ENCODE measurements around the gene NCKAP5. TPM values are rescaled to one million over a fixed set of nuclear protein-coding genes. Genes with fewer than 3 reads are reported as not detected.

The NCKAP5 gene
- total RNA-seq, 2 donors from 2014 or later, result 0.78 to 2.6 TPM

GRCh38 chr2:133502678-133503077 is 65.6 kb downstream of the NCKAP5 start:
- H3K36me3 ChIP-seq (replicated peaks in 1 of 2; ENCODE audit: insufficient read depth in 1 of 2, low read depth in 2 of 2), result no peaks in the 10 kb centered on the region
- ATAC-seq, result no peak
- H3K9me3 ChIP-seq, result no peaks in the 10 kb centered on the region
- no peaks in the 10 kb centered on the region for H3K27me3 ChIP-seq
- no peak for DNase-seq
- TF ChIP-seq POLR2A (IDR thresholded peaks at IDR 0.05), result no peak
- TF ChIP-seq CTCF (IDR thresholded peaks at IDR 0.05), result no peak
- H3K27ac ChIP-seq, result no peak overlapping the region
- H3K4me3 ChIP-seq, result no peak overlapping the region
- WGBS, 2 donors, result 80 to 84% methylated on average over 7 of the region's 7 CpGs
- H3K4me1 ChIP-seq, result peaks cover 24% of the 10 kb centered on the region
- intact Hi-C loops (cut with DNase I), result no loop called here

DNA sequence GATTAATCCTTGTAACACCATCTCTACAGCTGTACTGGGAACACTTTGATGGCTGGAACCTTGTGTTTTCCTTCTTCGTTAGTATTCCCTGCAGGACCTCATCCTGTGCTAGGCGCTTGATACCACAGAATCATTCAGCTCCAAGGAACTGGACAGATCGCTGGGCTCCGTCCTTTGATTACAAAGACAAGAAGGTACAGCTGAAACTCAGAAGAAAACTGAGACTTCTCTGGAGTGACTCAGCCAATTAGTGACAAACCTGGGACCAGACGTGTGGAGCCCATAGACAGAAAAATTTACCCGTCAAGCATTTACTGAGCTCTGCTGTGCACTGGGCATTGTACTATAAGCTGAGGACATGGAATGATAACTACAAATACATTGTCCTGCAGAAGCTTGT is 67.3 kb downstream of the NCKAP5 start:
- Histone ChIP-seq H3K9me3 (no peaks in the 10 kb centered on the region), H3K4me1 (peaks cover 24% of the 10 kb centered on the region), H3K27me3 (no peaks in the 10 kb centered on the region), H3K27ac (no peak overlapping the region), H3K4me3 (no peak overlapping the region), H3K36me3 (replicated peaks in 1 of 2; ENCODE audit: insufficient read depth in 1 of 2, low read depth in 2 of 2) (no peaks in the 10 kb centered on the region)
- TF ChIP-seq CTCF (IDR thresholded peaks at IDR 0.05), result no peak
- TF ChIP-seq POLR2A (IDR thresholded peaks at IDR 0.05), result no peak
- WGBS, 2 donors, result 59 to 78% methylated on average over 6 of the region's 6 CpGs
- DNase-seq (no peak), ATAC-seq (no peak)
- intact Hi-C loops (cut with DNase I), result no loop called here

DNA sequence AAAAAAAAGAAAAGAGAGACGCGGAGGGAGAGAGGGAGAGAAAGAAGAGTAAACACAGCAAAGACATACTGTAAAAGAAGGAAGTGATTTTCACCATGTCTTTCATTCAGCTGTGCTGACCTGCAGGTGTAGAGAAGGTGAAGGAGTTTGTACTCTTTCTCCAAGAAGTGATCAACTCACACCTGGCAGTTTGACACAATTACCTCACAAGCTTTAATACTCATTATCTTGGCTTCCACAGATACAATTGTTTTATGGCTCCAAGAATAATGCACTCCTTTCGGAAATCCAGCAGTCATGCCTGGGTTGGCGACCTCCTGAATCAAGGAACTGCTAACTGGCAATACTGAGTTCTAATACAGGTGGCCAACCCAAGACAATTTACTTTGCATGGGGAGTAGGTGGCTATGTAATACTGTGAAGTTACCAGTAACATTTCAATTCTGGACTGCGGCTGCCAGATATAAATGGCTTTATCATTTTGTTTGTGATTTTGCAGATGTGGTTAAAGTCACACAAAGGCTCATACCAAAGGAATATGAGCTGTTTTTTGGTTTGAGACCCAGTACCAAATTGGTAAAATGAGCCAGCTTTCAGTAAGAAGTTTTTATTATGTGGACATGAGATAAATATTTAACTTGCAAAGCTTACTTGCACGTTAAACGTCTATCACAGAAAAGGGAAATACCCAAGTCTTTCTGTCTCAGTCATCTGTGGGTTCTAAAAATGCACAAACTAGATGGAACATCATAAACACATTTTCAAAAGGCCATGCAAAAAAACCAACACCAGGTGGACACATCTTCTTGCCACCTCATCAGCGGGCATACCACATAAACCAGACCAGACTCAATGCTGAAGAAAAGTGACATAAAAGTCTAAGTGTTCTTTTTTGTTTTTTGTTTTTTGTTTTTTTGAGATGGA is 69.3 kb downstream of the NCKAP5 start:
- Histone ChIP-seq H3K9me3 (no peaks in the 10 kb centered on the region), H3K36me3 (replicated peaks in 1 of 2; ENCODE audit: insufficient read depth in 1 of 2, low read depth in 2 of 2) (no peaks in the 10 kb centered on the region), H3K27me3 (no peaks in the 10 kb centered on the region), H3K4me1 (peaks cover 13% of the 10 kb centered on the region), H3K4me3 (no peak overlapping the region), H3K27ac (no peak overlapping the region)
- DNase-seq (no peak), ATAC-seq (no peak)
- intact Hi-C loops (cut with DNase I), result no loop called here
- WGBS, 2 donors, result 58 to 64% methylated on average over 8 of the region's 8 CpGs
- no peak for TF ChIP-seq POLR2A (IDR thresholded peaks at IDR 0.05)
- TF ChIP-seq CTCF (IDR thresholded peaks at IDR 0.05), result no peak

DNA sequence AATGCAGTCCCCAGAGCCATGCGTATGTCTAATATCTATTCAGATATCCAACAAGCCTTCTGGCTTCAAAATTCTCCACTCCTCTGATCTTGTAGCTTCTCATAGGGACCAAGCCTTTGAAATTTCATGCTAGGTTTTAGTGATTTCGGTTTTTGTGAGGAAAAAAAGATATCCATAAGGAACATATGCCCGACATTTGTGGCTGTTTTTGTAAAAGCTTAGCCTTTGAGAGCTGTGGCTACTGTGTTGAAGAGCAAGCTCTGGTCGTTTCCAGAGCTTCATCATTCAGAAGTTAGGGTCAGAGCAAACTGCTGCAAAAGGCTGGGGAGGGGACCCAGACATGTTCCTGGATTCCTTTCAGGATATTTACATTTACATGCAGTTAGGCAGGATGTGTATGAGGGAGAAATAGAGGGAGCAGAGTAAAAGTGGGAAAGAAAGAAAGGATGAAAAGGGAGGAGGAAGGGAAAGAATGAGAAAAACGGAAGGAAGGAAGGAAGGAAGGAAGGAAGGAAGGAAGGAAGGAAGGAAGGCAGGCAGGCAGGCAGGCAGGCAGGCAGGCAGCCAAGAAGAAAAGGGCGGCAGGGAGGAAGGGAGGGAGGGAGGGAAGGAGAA is 70.2 kb downstream of the NCKAP5 start:
- no peak overlapping the region for H3K4me3 ChIP-seq
- ATAC-seq (no peak), DNase-seq (no peak)
- H3K4me1 ChIP-seq, result peaks cover 5% of the 10 kb centered on the region
- WGBS, 2 donors, result 50% methylated on average over 6 of the region's 6 CpGs
- no peaks in the 10 kb centered on the region for H3K36me3 ChIP-seq (replicated peaks in 1 of 2; ENCODE audit: insufficient read depth in 1 of 2, low read depth in 2 of 2)
- intact Hi-C loops (cut with DNase I), result no loop called here
- TF ChIP-seq CTCF (IDR thresholded peaks at IDR 0.05) (no peak), POLR2A (IDR thresholded peaks at IDR 0.05) (no peak)
- H3K27ac ChIP-seq, result no peak overlapping the region
- H3K27me3 ChIP-seq, result no peaks in the 10 kb centered on the region
- no peaks in the 10 kb centered on the region for H3K9me3 ChIP-seq
